ENCODE measurements around the gene TTC3.
"Not testable (repeated sequence)": the region's sequence is repeated elsewhere in the genome, so short reads cannot be mapped to it uniquely, and the experiment has no call there.

The TTC3 gene

GRCh38 chr21:37072988-37073416 is at the start of gene TTC3, which contains the start of gene PIGP:
TTC3 (plus strand) TSS chr21:37073254; CDS start chr21:37087258, 14,004 bp downstream.
PIGP (minus strand) TSS chr21:37073071; CDS start chr21:37072515, 556 bp downstream.
- H3K27me3 Mint-ChIP-seq = no peaks in the 10 kb centered on the region
- H3K36me3 Mint-ChIP-seq (ENCODE audit: low read depth) = peaks cover 27% of the 10 kb centered on the region
- peaks cover 56% of the 10 kb centered on the region for H3K4me1 Mint-ChIP-seq (ENCODE audit: low read depth)
- H3K9me3 Mint-ChIP-seq = no peaks in the 10 kb centered on the region
- H3K4me3 Mint-ChIP-seq = peak within 1 kb of the TSS; percentile 100
- H3K27ac Mint-ChIP-seq = peak within 1 kb of the TSS; percentile 98

GRCh38 chr21:37026499-37026898 is 46.6 kb upstream of the TTC3 start:
- H3K4me1 Mint-ChIP-seq (ENCODE audit: low read depth) = no peaks in the 10 kb centered on the region
- no peaks in the 10 kb centered on the region for H3K9me3 Mint-ChIP-seq
- no peak overlapping the region for H3K4me3 Mint-ChIP-seq
- H3K36me3 Mint-ChIP-seq (ENCODE audit: low read depth) = no peaks in the 10 kb centered on the region
- H3K27ac Mint-ChIP-seq = no peak overlapping the region
- peaks cover 4% of the 10 kb centered on the region for H3K27me3 Mint-ChIP-seq

GRCh38 chr21:37028570-37028969 is 44.5 kb upstream of the TTC3 start:
- Mint-ChIP-seq H3K4me1 (ENCODE audit: low read depth) (no peaks in the 10 kb centered on the region), H3K4me3 (no peak overlapping the region), H3K9me3 (no peaks in the 10 kb centered on the region), H3K27ac (no peak overlapping the region), H3K27me3 (peaks cover 4% of the 10 kb centered on the region), H3K36me3 (ENCODE audit: low read depth) (no peaks in the 10 kb centered on the region)

GRCh38 chr21:37030864-37031263 is 42.2 kb upstream of the TTC3 start:
- no peak overlapping the region for H3K27ac Mint-ChIP-seq
- H3K27me3 Mint-ChIP-seq = peaks cover 4% of the 10 kb centered on the region
- H3K9me3 Mint-ChIP-seq = no peaks in the 10 kb centered on the region
- no peaks in the 10 kb centered on the region for H3K4me1 Mint-ChIP-seq (ENCODE audit: low read depth)
- no peaks in the 10 kb centered on the region for H3K36me3 Mint-ChIP-seq (ENCODE audit: low read depth)
- H3K4me3 Mint-ChIP-seq = no peak overlapping the region

- H3K36me3 Mint-ChIP-seq (ENCODE audit: low read depth) = no peaks in the 10 kb centered on the region
Observed at GRCh38 chr21:37032293-37032692, 40.8 kb upstream of the TTC3 start.

GRCh38 chr21:37032877-37033471 is 40.1 kb upstream of the TTC3 start:
- Mint-ChIP-seq H3K27ac (no peak overlapping the region), H3K4me1 (ENCODE audit: low read depth) (no peaks in the 10 kb centered on the region), H3K27me3 (no peaks in the 10 kb centered on the region), H3K9me3 (no peaks in the 10 kb centered on the region), H3K4me3 (no peak overlapping the region), H3K36me3 (ENCODE audit: low read depth) (no peaks in the 10 kb centered on the region)

More at GRCh38 chr21:37032293-37032692, 40.8 kb upstream of the TTC3 start:
- Mint-ChIP-seq H3K4me3 (no peak overlapping the region), H3K9me3 (no peaks in the 10 kb centered on the region), H3K4me1 (ENCODE audit: low read depth) (no peaks in the 10 kb centered on the region), H3K27me3 (no peaks in the 10 kb centered on the region), H3K27ac (no peak overlapping the region)

- H3K36me3 Mint-ChIP-seq (ENCODE audit: low read depth); H3K27ac Mint-ChIP-seq; H3K9me3 Mint-ChIP-seq; H3K4me3 Mint-ChIP-seq; H3K27me3 Mint-ChIP-seq; H3K4me1 Mint-ChIP-seq (ENCODE audit: low read depth): not testable (repeated sequence)
Observed at GRCh38 chr21:37034394-37034793, 38.7 kb upstream of the TTC3 start.

GRCh38 chr21:37036177-37036576 is 36.9 kb upstream of the TTC3 start:
- H3K36me3 Mint-ChIP-seq (ENCODE audit: low read depth) = no peaks in the 10 kb centered on the region
- H3K27me3 Mint-ChIP-seq = no peaks in the 10 kb centered on the region
- H3K4me1 Mint-ChIP-seq (ENCODE audit: low read depth) = no peaks in the 10 kb centered on the region
- H3K27ac Mint-ChIP-seq = no peak overlapping the region
- no peak overlapping the region for H3K4me3 Mint-ChIP-seq
- H3K9me3 Mint-ChIP-seq = no peaks in the 10 kb centered on the region

- Mint-ChIP-seq H3K27ac (peak overlapping the region; percentile 50), H3K27me3 (no peaks in the 10 kb centered on the region), H3K36me3 (ENCODE audit: low read depth) (no peaks in the 10 kb centered on the region), H3K4me3 (no peak overlapping the region), H3K4me1 (ENCODE audit: low read depth) (peaks cover under 1% of the 10 kb centered on the region), H3K9me3 (no peaks in the 10 kb centered on the region)
Observed at GRCh38 chr21:37039411-37040075, 33.5 kb upstream of the TTC3 start.

GRCh38 chr21:37040212-37040611 is 32.8 kb upstream of the TTC3 start:
- H3K4me1 Mint-ChIP-seq (ENCODE audit: low read depth) = peaks cover 7% of the 10 kb centered on the region
- no peaks in the 10 kb centered on the region for H3K36me3 Mint-ChIP-seq (ENCODE audit: low read depth)
- no peak overlapping the region for H3K27ac Mint-ChIP-seq
- H3K4me3 Mint-ChIP-seq = no peak overlapping the region
- H3K9me3 Mint-ChIP-seq = no peaks in the 10 kb centered on the region
- no peaks in the 10 kb centered on the region for H3K27me3 Mint-ChIP-seq

GRCh38 chr21:37041706-37042271 is 31.3 kb upstream of the TTC3 start:
- H3K36me3 Mint-ChIP-seq (ENCODE audit: low read depth) = no peaks in the 10 kb centered on the region
- H3K9me3 Mint-ChIP-seq = no peaks in the 10 kb centered on the region
- no peak overlapping the region for H3K4me3 Mint-ChIP-seq
- H3K4me1 Mint-ChIP-seq (ENCODE audit: low read depth) = peaks cover 10% of the 10 kb centered on the region
- no peak overlapping the region for H3K27ac Mint-ChIP-seq
- H3K27me3 Mint-ChIP-seq = peaks cover 4% of the 10 kb centered on the region

- Mint-ChIP-seq H3K9me3 (no peaks in the 10 kb centered on the region), H3K36me3 (ENCODE audit: low read depth) (no peaks in the 10 kb centered on the region), H3K4me1 (ENCODE audit: low read depth) (peaks cover 10% of the 10 kb centered on the region), H3K27ac (no peak overlapping the region), H3K27me3 (peaks cover 10% of the 10 kb centered on the region), H3K4me3 (no peak overlapping the region)
Observed at GRCh38 chr21:37043818-37044217, 29.2 kb upstream of the TTC3 start.

- Mint-ChIP-seq H3K27me3 (peaks cover 10% of the 10 kb centered on the region), H3K27ac (no peak overlapping the region), H3K36me3 (ENCODE audit: low read depth) (no peaks in the 10 kb centered on the region), H3K4me3 (no peak overlapping the region), H3K4me1 (ENCODE audit: low read depth) (peaks cover 10% of the 10 kb centered on the region), H3K9me3 (no peaks in the 10 kb centered on the region)
Observed at GRCh38 chr21:37044643-37045042, 28.4 kb upstream of the TTC3 start.

- Mint-ChIP-seq H3K9me3 (no peaks in the 10 kb centered on the region), H3K36me3 (ENCODE audit: low read depth) (no peaks in the 10 kb centered on the region), H3K27me3 (peaks cover 15% of the 10 kb centered on the region), H3K27ac (no peak overlapping the region), H3K4me3 (no peak overlapping the region), H3K4me1 (ENCODE audit: low read depth) (peaks cover 10% of the 10 kb centered on the region)
Observed at GRCh38 chr21:37045149-37045548, 27.9 kb upstream of the TTC3 start.

GRCh38 chr21:37045556-37045955 is 27.5 kb upstream of the TTC3 start:
- peaks cover 15% of the 10 kb centered on the region for H3K27me3 Mint-ChIP-seq
- H3K36me3 Mint-ChIP-seq (ENCODE audit: low read depth) = no peaks in the 10 kb centered on the region
- H3K9me3 Mint-ChIP-seq = no peaks in the 10 kb centered on the region
- peaks cover 10% of the 10 kb centered on the region for H3K4me1 Mint-ChIP-seq (ENCODE audit: low read depth)
- H3K4me3 Mint-ChIP-seq = no peak overlapping the region
- H3K27ac Mint-ChIP-seq = no peak overlapping the region

Data from stimulated activated naive CD8-positive, alpha-beta T cell treated with anti-CD3 and anti-CD28 coated beads, Interleukin-15, Interleukin-2, amounts not matched to agents 100 ng/mL and 50 ng/mL, for 24 hours (primary cell).